GM12874 (cell line): ENCODE data around the gene GORASP2.

Experiments used
- CTCF ChIP-seq: IDR thresholded peaks from 2 replicates; pipeline ENCODE4 v1.5.1; 2011; ENCODE audit warnings: low read depth, mild to moderate bottlenecking, control low read depth, low read length, moderate library complexity; ENCODE audit not compliant: insufficient read depth

Gene GORASP2

GRCh38 chr2:170968205-170969003 is 39.4 kb downstream of the GORASP2 start:
- TF ChIP-seq CTCF = no peak

- TF ChIP-seq CTCF = no peak
Observed at GRCh38 chr2:170969030-170969429, 40.0 kb downstream of the GORASP2 start.

- TF ChIP-seq CTCF = no peak
Observed at GRCh38 chr2:170969872-170970496, 40.9 kb downstream of the GORASP2 start.

- no peak for TF ChIP-seq CTCF
Observed at GRCh38 chr2:170971071-170971470, 42.0 kb downstream of the GORASP2 start.

- no peak for TF ChIP-seq CTCF
Observed at GRCh38 chr2:170972296-170973224, 43.5 kb downstream of the GORASP2 start.

GRCh38 chr2:170973225-170973491 is 44.1 kb downstream of the GORASP2 start:
- TF ChIP-seq CTCF = no peak
